GM12878 (cell line): ENCODE measurements around the gene TMUB1.

Source experiments
- CBX3 ChIP-seq: fragments of 200-600 bp; sonication (generic); IDR thresholded peaks from 2 replicates; pipeline ENCODE4 v1.6.1; 2016; ENCODE audit warnings: low read depth, borderline replicate concordance
- CTCF ChIP-seq, 3 experiments: IDR thresholded peaks in 2 of 3; conservative IDR thresholded peaks in 1 of 3; 2 replicates each; pipeline ENCODE4 v1.5.1; 2011; ENCODE audit warnings: low read depth in 3 of 3, low read length in 3 of 3, mild to moderate bottlenecking in 3 of 3, control low read depth in 2 of 3, moderate library complexity in 2 of 3, inconsistent platforms in 1 of 3, mixed read lengths in 1 of 3; ENCODE audit not compliant: control insufficient read depth in 2 of 3, insufficient read depth in 1 of 3; ENCODE audit errors: extremely low read depth in 1 of 3
- PAX5 ChIP-seq: IDR thresholded peaks from 2 replicates; pipeline ENCODE4 v1.6.1; 2011; ENCODE audit warnings: low read depth, low read length, borderline replicate concordance
- POLR2A ChIP-seq: IDR thresholded peaks from 2 replicates; pipeline ENCODE4 v1.6.1; 2011; ENCODE audit warnings: low read depth, mild to moderate bottlenecking, low read length
- POLR2AphosphoS5 ChIP-seq: IDR thresholded peaks from 2 replicates; pipeline ENCODE4 v1.6.1; 2011; ENCODE audit warnings: mild to moderate bottlenecking, low read length, inconsistent platforms
- TF ChIP-seq, protein P1 (sequence below): IDR thresholded peaks from 2 replicates; pipeline ENCODE4 v1.6.1; 2011; ENCODE audit warnings: low read depth, low read length, improper control_type of control experiment, borderline replicate concordance
- TF ChIP-seq, protein P2 (sequence below): IDR thresholded peaks from 2 replicates; pipeline ENCODE4 v1.6.1; 2012; ENCODE audit warnings: mild to moderate bottlenecking, low read depth, low read length

DNA sequence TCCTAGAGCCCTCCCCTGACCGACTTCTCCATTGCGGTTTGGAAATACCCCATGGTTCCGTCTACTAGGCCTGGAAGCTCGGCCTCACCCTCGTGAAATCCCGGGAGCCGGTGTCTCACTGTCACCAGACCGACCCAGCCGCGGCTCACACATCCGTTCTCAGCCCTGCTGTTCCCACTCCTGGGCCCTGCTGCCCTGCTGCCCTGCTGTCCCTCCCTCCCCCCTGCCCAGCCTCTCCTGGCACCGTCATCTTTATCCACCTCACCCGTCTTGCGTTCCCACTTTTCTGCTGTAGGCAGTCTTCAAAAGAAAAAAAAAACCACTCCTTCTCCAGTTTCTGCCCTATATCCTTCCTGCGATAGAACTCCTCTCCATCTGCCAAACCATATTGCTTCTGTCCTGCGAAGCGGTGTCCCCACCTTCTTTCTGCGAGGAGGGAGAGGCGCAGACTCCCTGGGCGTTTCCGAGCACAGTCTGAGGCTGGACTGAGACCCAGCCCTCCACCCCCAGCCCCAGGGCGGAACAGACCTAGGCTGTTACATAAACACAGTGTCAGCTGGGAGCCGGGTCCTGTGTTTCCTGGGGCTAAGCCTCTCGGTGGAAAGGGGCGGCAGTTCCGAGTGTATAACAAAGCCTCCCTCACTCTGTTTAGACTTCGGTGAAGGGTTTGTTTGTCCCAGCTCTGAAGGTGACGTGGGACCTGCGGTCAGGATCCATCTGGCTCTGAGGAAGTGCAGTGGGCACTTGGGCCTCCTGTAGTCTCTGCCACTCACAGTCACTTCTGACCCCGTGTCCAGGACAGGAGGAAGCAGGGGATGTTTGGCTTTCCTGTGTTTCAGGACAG lies 5.8 kb upstream of the TMUB1 start:
- TF ChIP-seq CTCF (IDR thresholded peaks at IDR 0.05 in 2 of 3, conservative IDR thresholded peaks at IDR 0.05 in 1 of 3; ENCODE audit: control insufficient read depth in 2 of 3, extremely low read depth in 1 of 3, insufficient read depth in 1 of 3, low read depth in 3 of 3, low read length in 3 of 3) (no peak), POLR2AphosphoS5 (no peak), POLR2A (no peak; the same call in 1 of the 2 replicates), PAX5 (no peak), CBX3 (no peak)
- TF ChIP-seq, protein P1, sequence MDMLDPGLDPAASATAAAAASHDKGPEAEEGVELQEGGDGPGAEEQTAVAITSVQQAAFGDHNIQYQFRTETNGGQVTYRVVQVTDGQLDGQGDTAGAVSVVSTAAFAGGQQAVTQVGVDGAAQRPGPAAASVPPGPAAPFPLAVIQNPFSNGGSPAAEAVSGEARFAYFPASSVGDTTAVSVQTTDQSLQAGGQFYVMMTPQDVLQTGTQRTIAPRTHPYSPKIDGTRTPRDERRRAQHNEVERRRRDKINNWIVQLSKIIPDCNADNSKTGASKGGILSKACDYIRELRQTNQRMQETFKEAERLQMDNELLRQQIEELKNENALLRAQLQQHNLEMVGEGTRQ = no peak
- TF ChIP-seq, protein P2, sequence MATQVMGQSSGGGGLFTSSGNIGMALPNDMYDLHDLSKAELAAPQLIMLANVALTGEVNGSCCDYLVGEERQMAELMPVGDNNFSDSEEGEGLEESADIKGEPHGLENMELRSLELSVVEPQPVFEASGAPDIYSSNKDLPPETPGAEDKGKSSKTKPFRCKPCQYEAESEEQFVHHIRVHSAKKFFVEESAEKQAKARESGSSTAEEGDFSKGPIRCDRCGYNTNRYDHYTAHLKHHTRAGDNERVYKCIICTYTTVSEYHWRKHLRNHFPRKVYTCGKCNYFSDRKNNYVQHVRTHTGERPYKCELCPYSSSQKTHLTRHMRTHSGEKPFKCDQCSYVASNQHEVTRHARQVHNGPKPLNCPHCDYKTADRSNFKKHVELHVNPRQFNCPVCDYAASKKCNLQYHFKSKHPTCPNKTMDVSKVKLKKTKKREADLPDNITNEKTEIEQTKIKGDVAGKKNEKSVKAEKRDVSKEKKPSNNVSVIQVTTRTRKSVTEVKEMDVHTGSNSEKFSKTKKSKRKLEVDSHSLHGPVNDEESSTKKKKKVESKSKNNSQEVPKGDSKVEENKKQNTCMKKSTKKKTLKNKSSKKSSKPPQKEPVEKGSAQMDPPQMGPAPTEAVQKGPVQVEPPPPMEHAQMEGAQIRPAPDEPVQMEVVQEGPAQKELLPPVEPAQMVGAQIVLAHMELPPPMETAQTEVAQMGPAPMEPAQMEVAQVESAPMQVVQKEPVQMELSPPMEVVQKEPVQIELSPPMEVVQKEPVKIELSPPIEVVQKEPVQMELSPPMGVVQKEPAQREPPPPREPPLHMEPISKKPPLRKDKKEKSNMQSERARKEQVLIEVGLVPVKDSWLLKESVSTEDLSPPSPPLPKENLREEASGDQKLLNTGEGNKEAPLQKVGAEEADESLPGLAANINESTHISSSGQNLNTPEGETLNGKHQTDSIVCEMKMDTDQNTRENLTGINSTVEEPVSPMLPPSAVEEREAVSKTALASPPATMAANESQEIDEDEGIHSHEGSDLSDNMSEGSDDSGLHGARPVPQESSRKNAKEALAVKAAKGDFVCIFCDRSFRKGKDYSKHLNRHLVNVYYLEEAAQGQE = no peak
